Smooth muscle cell (in vitro differentiated cells): Measurements from ENCODE around the gene SLTM. TPM values are rescaled to one million over a fixed set of nuclear protein-coding genes. Genes with fewer than 3 reads are reported as not detected.

Experiments
- DNase-seq: peaks from one replicate; lab custom pipeline; 2025; ENCODE audit not compliant: unreplicated experiment; lab: John Stamatoyannopoulos, UW
- H2AFZ ChIP-seq: fragments of 200-600 bp; sonication (generic); 2 replicates; pipeline ENCODE4 v1.6.0; 2016; ENCODE audit warnings: antibody characterized with exemption, low read depth, mild to moderate bottlenecking
- H3F3A ChIP-seq: fragments of 200-600 bp; sonication (generic); 2 replicates; pipeline ENCODE4 v1.6.0; 2017; ENCODE audit warnings: antibody characterized with exemption, low read depth
- H3K27ac ChIP-seq: fragments of 200-600 bp; sonication (generic); 2 replicates; pipeline ENCODE4 v1.5.1; 2016; ENCODE audit warnings: low read depth, mild to moderate bottlenecking
- H3K27me3 ChIP-seq: fragments of 200-600 bp; sonication (generic); 2 replicates; pipeline ENCODE4 v1.6.1; 2016; ENCODE audit warnings: low read depth, mild to moderate bottlenecking
- H3K36me3 ChIP-seq: fragments of 200-600 bp; sonication (generic); 2 replicates; pipeline ENCODE4 v1.5.1; 2016; ENCODE audit warnings: low read depth
- H3K4me1 ChIP-seq: fragments of 200-600 bp; sonication (generic); 2 replicates; pipeline ENCODE4 v1.5.1; 2016; ENCODE audit warnings: low read depth
- H3K4me2 ChIP-seq: fragments of 200-600 bp; sonication (generic); 2 replicates; pipeline ENCODE4 v1.6.0; 2016; ENCODE audit warnings: mild to moderate bottlenecking
- H3K4me3 ChIP-seq: fragments of 200-600 bp; sonication (generic); 2 replicates; pipeline ENCODE4 v1.5.1; 2016; ENCODE audit warnings: mild to moderate bottlenecking
- H3K79me2 ChIP-seq: fragments of 200-600 bp; sonication (generic); 2 replicates; pipeline ENCODE4 v1.6.0; 2016; ENCODE audit warnings: low read depth, mild to moderate bottlenecking
- H3K9ac ChIP-seq: fragments of 200-600 bp; sonication (generic); 2 replicates; pipeline ENCODE4 v1.6.0; 2016; ENCODE audit warnings: low read depth
- H3K9me3 ChIP-seq: fragments of 200-600 bp; sonication (generic); replicated peaks from 2 replicates; pipeline ENCODE4 v1.5.1; 2016; ENCODE audit warnings: low read depth
- H4K20me1 ChIP-seq: fragments of 200-600 bp; sonication (generic); 2 replicates; pipeline ENCODE4 v1.6.0; 2016; ENCODE audit warnings: low read depth
- WGBS: methylation state at CpG from one replicate; pipeline ENCODE4 v1.1.7; 2016; ENCODE audit warnings: low lambda C conversion rate; 5-methylcytosine and 5-hydroxymethylcytosine counted together
- polyA plus RNA-seq: library from polyadenylated mRNA; unstranded; fragments of >200 nt; fragmentation: Nextera tagmentation; extraction: Ambion mirVana; gene quantifications from 2 replicates; pipeline ENCODE4 v1.2.1, GENCODE V29; 2016
- total RNA-seq: library from RNA; depleted of rRNA; stranded (reverse); fragments of >200 nt; gene quantifications from 2 replicates; pipeline ENCODE4 v1.2.3, GENCODE V29; 2014
- TF ChIP-seq, protein P1 (sequence below): fragments of 200-600 bp; sonication (generic); IDR thresholded peaks from 2 replicates; pipeline ENCODE4 v1.5.1; 2017; ENCODE audit warnings: borderline replicate concordance, mild to moderate bottlenecking, antibody characterized with exemption; ENCODE audit not compliant: insufficient read depth, poor library complexity, severe bottlenecking

The SLTM gene
- total and polyA plus RNA-seq, 2 experiments from 2014 or later, result 43.8 to 56.8 TPM

DNA sequence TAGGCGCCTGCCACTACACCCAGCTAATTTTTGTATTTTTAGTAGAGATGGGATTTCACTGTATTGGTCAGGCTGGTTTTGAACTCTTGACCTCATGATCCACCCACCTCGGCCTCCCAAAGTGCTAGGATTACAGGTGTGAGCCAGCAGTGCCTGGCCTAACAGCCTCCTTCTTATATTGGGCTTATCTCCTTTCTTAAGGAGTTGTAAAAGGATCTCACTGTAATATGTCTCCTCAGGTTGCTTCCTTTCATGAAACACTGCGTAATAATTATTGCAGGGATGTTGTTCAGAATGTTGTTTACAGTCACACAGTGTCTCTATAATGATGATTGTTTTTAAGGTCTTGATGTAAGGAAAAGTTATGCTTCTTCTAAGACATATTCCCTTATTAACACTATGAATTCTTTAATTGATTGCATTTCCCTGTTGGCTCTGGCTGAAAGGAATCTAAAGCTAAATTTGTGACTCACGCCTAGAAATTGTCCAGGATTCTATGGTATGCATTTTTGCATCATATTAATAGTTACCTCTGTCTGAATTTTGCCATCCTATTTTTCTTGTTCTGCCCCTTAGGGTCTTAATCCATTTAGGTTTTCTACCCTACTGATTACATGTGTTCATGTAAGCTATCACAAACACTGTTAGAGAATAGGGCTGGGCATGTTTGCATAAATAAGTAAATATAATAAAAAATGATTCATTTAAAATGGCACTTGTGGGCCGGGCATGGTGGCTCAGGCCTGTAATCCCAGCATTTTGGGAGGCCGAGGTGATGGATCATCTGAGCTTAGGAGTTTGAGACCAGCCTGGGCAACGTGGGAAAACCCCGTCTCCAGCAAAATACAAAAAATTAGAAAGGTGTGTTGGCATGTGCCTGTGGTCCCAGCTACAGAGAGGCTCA is 29.4 kb upstream of the SLTM start:
- no peaks in the 10 kb centered on the region for H3F3A ChIP-seq
- no peaks in the 10 kb centered on the region for H3K4me1 ChIP-seq
- no peaks in the 10 kb centered on the region for H3K9me3 ChIP-seq
- no peaks in the 10 kb centered on the region for H3K79me2 ChIP-seq
- H3K36me3 ChIP-seq, result no peaks in the 10 kb centered on the region
- no peaks in the 10 kb centered on the region for H4K20me1 ChIP-seq
- no peak overlapping the region for H3K4me3 ChIP-seq
- no peak overlapping the region for H2AFZ ChIP-seq
- no peaks in the 10 kb centered on the region for H3K27me3 ChIP-seq
- no peak overlapping the region for H3K27ac ChIP-seq
- H3K9ac ChIP-seq, result no peak overlapping the region
- no peak for DNase-seq
- no peak overlapping the region for H3K4me2 ChIP-seq
- WGBS, result 87% methylated on average over 8 of the region's 8 CpGs
- TF ChIP-seq, protein P1, sequence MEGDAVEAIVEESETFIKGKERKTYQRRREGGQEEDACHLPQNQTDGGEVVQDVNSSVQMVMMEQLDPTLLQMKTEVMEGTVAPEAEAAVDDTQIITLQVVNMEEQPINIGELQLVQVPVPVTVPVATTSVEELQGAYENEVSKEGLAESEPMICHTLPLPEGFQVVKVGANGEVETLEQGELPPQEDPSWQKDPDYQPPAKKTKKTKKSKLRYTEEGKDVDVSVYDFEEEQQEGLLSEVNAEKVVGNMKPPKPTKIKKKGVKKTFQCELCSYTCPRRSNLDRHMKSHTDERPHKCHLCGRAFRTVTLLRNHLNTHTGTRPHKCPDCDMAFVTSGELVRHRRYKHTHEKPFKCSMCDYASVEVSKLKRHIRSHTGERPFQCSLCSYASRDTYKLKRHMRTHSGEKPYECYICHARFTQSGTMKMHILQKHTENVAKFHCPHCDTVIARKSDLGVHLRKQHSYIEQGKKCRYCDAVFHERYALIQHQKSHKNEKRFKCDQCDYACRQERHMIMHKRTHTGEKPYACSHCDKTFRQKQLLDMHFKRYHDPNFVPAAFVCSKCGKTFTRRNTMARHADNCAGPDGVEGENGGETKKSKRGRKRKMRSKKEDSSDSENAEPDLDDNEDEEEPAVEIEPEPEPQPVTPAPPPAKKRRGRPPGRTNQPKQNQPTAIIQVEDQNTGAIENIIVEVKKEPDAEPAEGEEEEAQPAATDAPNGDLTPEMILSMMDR, result no peak

DNA sequence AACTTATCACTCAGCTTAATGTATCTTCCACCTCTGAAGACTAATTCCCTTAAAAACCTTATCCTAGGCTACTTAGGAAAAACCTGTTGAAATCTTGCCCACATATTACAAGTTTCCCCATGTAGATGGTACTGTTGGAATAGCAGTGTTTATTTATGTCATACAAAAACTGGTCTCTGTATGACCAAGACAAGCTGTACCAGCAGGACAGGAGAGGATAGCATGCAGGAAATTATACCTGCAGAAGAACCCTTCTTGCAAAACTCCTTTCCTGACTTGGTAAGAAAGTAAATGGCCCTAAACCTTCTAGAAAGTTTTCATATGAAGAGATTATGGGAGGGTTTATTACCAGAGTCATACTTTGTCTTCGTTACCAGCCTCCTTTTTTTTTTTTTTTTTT is 28.7 kb upstream of the SLTM start:
- Histone ChIP-seq H3K4me3 (no peak overlapping the region), H4K20me1 (no peaks in the 10 kb centered on the region), H3K36me3 (no peaks in the 10 kb centered on the region), H3K27ac (no peak overlapping the region), H3K79me2 (no peaks in the 10 kb centered on the region), H3K27me3 (no peaks in the 10 kb centered on the region), H3K4me1 (no peaks in the 10 kb centered on the region), H2AFZ (no peak overlapping the region), H3K9ac (no peak overlapping the region), H3F3A (no peaks in the 10 kb centered on the region), H3K9me3 (no peaks in the 10 kb centered on the region), H3K4me2 (no peak overlapping the region)
- TF ChIP-seq, protein P1, result no peak
- DNase-seq, result no peak
- WGBS, result 86% methylated on average over 1 of the region's 1 CpG

DNA sequence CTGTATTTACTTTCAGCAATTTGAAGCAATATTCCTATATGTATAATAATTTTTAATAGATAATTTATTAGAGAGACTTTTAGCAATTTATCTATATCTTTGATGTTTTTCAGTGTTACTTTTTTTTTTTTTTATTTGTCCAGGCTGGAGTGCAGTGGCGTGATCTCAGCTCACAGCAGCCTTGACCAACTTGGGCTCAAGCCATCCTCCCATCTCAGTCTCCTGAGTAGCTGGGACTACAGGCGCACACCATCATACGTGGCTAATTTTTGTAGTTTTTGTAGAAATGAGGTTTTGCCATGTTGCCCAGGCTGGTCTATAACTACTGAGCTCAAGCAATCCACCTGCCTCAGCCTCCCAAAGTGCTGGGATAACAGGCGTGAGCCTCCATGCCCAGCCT is 25.3 kb upstream of the SLTM start:
- no peak overlapping the region for H3K4me3 ChIP-seq
- H3K9ac ChIP-seq, result no peak overlapping the region
- no peaks in the 10 kb centered on the region for H3K79me2 ChIP-seq
- H3K27me3 ChIP-seq, result no peaks in the 10 kb centered on the region
- no peak for DNase-seq
- H4K20me1 ChIP-seq, result no peaks in the 10 kb centered on the region
- H3K36me3 ChIP-seq, result no peaks in the 10 kb centered on the region
- no peak overlapping the region for H3K27ac ChIP-seq
- H2AFZ ChIP-seq, result no peak overlapping the region
- H3K9me3 ChIP-seq, result no peaks in the 10 kb centered on the region
- no peak overlapping the region for H3K4me2 ChIP-seq
- H3F3A ChIP-seq, result no peaks in the 10 kb centered on the region
- no peaks in the 10 kb centered on the region for H3K4me1 ChIP-seq
- WGBS, result 98% methylated on average over 4 of the region's 4 CpGs
- TF ChIP-seq, protein P1, result no peak
